Measurements from ENCODE around the gene DPCD. TPM values are rescaled to one million over a fixed set of nuclear protein-coding genes. Genes with fewer than 3 reads are reported as not detected.

The DPCD gene
- total and polyA plus RNA-seq, 3 donors from 2014 or later, result 70.9 to 267 (median 87.6) TPM

- Histone ChIP-seq H3K4me3 (no peak overlapping the region), H3K4me1 (no peaks in the 10 kb centered on the region), H3K27ac (no peak overlapping the region), H3K9me3 (no peaks in the 10 kb centered on the region), H3K36me3 (ENCODE audit: low read depth, missing control alignments) (no peaks in the 10 kb centered on the region), H3K27me3 (no peaks in the 10 kb centered on the region)
- TF ChIP-seq CTCF (IDR thresholded peaks at IDR 0.05), result no peak
- TF ChIP-seq POLR2A (IDR thresholded peaks at IDR 0.05), result no peak
- 53 to 81% methylated on average over 2 of the region's 2 CpGs for WGBS, 2 donors
- DNase-seq, result no peak
- intact Hi-C loops (cut with DNase I; ENCODE audit: low total_unique reads), result no loop called here
Measured at GRCh38 chr10:101607124-101607523, 19.0 kb downstream of the DPCD start.

- intact Hi-C loops (cut with DNase I; ENCODE audit: low total_unique reads), result no loop called here
- 84 to 95% methylated on average over 3 to 4 of the region's 4 CpGs for WGBS, 2 donors
- no peak overlapping the region for H3K4me3 ChIP-seq
- TF ChIP-seq CTCF (IDR thresholded peaks at IDR 0.05) (no peak), POLR2A (IDR thresholded peaks at IDR 0.05) (no peak)
- H3K9me3 ChIP-seq, result no peaks in the 10 kb centered on the region
- peaks cover 15% of the 10 kb centered on the region for H3K4me1 ChIP-seq
- no peak for DNase-seq
- no peaks in the 10 kb centered on the region for H3K27me3 ChIP-seq
- H3K27ac ChIP-seq, result no peak overlapping the region
- no peaks in the 10 kb centered on the region for H3K36me3 ChIP-seq (ENCODE audit: low read depth, missing control alignments)
Measured at GRCh38 chr10:101609481-101609880, 21.4 kb downstream of the DPCD start.

DNA sequence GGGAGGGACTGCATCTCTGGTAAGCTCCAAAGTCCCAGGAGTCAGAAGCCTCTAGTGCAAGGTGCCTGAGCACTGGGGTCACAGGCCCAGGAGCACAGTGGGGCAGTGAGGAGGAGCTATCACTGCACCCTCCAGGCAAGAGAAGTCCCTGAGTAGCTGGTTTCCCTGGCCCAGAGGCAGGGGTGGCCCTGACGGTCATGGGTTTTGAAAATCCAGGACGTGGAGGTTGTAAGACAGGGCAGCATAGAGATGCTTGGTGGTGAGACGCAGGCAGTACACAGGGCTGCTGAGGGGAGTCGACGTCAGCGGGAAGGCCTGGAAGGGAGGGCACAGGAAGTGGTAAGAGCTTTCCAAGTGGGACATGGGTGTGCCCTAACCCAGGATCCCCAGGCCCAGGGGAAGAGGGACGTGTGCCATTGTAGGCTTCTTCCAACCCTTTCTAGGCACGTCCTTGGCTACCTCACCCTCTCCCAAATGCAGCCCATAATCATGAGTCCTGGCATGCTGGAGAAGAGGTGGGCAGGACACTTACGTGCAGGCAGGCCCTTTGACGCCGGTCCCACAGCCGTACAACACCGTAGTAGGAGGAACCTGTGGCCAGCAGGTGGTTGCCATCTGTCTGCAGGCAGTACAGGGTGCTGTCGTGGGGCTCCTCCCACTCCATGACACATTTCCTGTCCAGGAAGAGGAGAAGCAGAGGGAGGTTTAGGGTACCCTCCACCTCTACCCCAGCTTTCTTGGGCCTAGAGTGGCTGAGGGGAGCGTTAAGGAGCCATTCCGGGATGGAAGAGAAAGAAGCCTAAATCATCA lies 23.2 kb downstream of the DPCD start:
- no peak for DNase-seq
- no peaks in the 10 kb centered on the region for H3K36me3 ChIP-seq (ENCODE audit: low read depth, missing control alignments)
- TF ChIP-seq POLR2A (IDR thresholded peaks at IDR 0.05) (no peak), CTCF (IDR thresholded peaks at IDR 0.05) (no peak)
- H3K27me3 ChIP-seq, result no peaks in the 10 kb centered on the region
- H3K4me1 ChIP-seq, result peaks cover 17% of the 10 kb centered on the region
- H3K27ac ChIP-seq, result no peak overlapping the region
- no peak overlapping the region for H3K4me3 ChIP-seq
- intact Hi-C loops (cut with DNase I; ENCODE audit: low total_unique reads), result no loop called here
- 83 to 85% methylated on average over 10 to 16 of the region's 16 CpGs for WGBS, 2 donors
- H3K9me3 ChIP-seq, result no peaks in the 10 kb centered on the region

GRCh38 chr10:101612086-101612485 lies 24.0 kb downstream of the DPCD start:
- Histone ChIP-seq H3K4me3 (no peak overlapping the region), H3K4me1 (peaks cover 21% of the 10 kb centered on the region), H3K9me3 (no peaks in the 10 kb centered on the region), H3K36me3 (ENCODE audit: low read depth, missing control alignments) (no peaks in the 10 kb centered on the region), H3K27me3 (no peaks in the 10 kb centered on the region), H3K27ac (no peak overlapping the region)
- no peak for DNase-seq
- TF ChIP-seq CTCF (IDR thresholded peaks at IDR 0.05) (no peak), POLR2A (IDR thresholded peaks at IDR 0.05) (no peak)
- WGBS, 2 donors, result 96% methylated on average over 6 of the region's 6 CpGs; no CpG with 5 or more reads in 1 of the 2 donors
- intact Hi-C loops (cut with DNase I; ENCODE audit: low total_unique reads), result no loop called here

GRCh38 chr10:101612872-101613271 lies 24.8 kb downstream of the DPCD start:
- Histone ChIP-seq H3K27ac (no peak overlapping the region), H3K27me3 (no peaks in the 10 kb centered on the region), H3K4me3 (no peak overlapping the region), H3K36me3 (ENCODE audit: low read depth, missing control alignments) (no peaks in the 10 kb centered on the region), H3K4me1 (peaks cover 29% of the 10 kb centered on the region), H3K9me3 (no peaks in the 10 kb centered on the region)
- TF ChIP-seq CTCF (IDR thresholded peaks at IDR 0.05), result no peak
- TF ChIP-seq POLR2A (IDR thresholded peaks at IDR 0.05), result no peak
- WGBS, 2 donors, result 51% methylated on average over 10 of the region's 10 CpGs; no CpG with 5 or more reads in 1 of the 2 donors
- no peak for DNase-seq
- intact Hi-C loops (cut with DNase I; ENCODE audit: low total_unique reads), result no loop called here
